ENCODE results near the gene MT1B. TPM values are rescaled to one million over a fixed set of nuclear protein-coding genes. Genes with fewer than 3 reads are reported as not detected.
A peak's percentile ranks its signal among the peaks of the same experiment; 100 is the strongest.

The MT1B gene
- total and polyA plus RNA-seq, 2 donors from 2014 or later: not detected

- Histone ChIP-seq H3K27ac (ENCODE audit: low read depth in 2 of 2, low read length in 2 of 2) (no peak overlapping the region), H3K36me3 (ENCODE audit: control insufficient read depth in 2 of 3, insufficient read depth in 3 of 3, low read length in 3 of 3) (no peaks in the 10 kb centered on the region), H3K4me1 (ENCODE audit: control insufficient read depth in 2 of 3, insufficient read depth in 2 of 3, low read depth in 1 of 3, low read length in 3 of 3) (peaks cover 0 to 31% (median 7%) of the 10 kb centered on the region in 3 donors), H3K9me3 (ENCODE audit: control insufficient read depth in 2 of 3, insufficient read depth in 1 of 3, low read length in 3 of 3) (no peaks in the 10 kb centered on the region), H3K4me3 (ENCODE audit: low read length in 3 of 3) (no peak overlapping the region), H3K27me3 (ENCODE audit: control insufficient read depth, insufficient read depth, low read length) (peaks cover 9% of the 10 kb centered on the region), H3K9ac (ENCODE audit: low read length in 3 of 3) (no peak overlapping the region)
- intact Hi-C loops (cut with DNase I): no loop called here
- FAIRE-seq (no peak), DNase-seq (no peak)
- TF ChIP-seq, protein P1, sequence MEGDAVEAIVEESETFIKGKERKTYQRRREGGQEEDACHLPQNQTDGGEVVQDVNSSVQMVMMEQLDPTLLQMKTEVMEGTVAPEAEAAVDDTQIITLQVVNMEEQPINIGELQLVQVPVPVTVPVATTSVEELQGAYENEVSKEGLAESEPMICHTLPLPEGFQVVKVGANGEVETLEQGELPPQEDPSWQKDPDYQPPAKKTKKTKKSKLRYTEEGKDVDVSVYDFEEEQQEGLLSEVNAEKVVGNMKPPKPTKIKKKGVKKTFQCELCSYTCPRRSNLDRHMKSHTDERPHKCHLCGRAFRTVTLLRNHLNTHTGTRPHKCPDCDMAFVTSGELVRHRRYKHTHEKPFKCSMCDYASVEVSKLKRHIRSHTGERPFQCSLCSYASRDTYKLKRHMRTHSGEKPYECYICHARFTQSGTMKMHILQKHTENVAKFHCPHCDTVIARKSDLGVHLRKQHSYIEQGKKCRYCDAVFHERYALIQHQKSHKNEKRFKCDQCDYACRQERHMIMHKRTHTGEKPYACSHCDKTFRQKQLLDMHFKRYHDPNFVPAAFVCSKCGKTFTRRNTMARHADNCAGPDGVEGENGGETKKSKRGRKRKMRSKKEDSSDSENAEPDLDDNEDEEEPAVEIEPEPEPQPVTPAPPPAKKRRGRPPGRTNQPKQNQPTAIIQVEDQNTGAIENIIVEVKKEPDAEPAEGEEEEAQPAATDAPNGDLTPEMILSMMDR (IDR thresholded peaks at IDR 0.05; ENCODE audit: borderline replicate concordance, extremely low read depth, insufficient read depth): no peak
Measured at GRCh38 chr16:56614549-56614991, 37.1 kb upstream of the MT1B start.

DNA sequence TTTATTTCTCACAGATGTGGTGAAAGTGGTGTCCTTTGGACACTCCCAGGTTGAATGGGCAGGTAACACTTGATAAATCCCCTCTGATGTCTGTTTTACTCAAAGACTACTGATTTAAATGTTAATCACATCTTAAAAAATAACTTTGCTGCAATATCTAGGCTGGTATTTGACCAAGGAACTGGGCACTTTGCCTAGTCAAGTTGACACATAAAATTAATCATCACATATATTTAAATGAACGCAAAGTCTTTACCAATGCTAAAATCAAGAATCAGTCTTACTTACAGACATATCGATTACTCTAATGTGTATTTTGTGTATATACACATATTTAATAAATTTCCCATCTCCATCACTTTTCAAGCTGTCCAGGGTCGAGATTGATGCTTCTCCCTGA, 36.3 kb upstream of the MT1B start:
- H3K27me3 ChIP-seq (ENCODE audit: control insufficient read depth, insufficient read depth, low read length): peaks cover 9% of the 10 kb centered on the region
- DNase-seq: no peak
- no peak overlapping the region for H3K27ac ChIP-seq (ENCODE audit: low read depth in 2 of 2, low read length in 2 of 2)
- H3K9ac ChIP-seq (ENCODE audit: low read length in 3 of 3): no peak overlapping the region
- no peaks in the 10 kb centered on the region for H3K9me3 ChIP-seq (ENCODE audit: control insufficient read depth in 2 of 3, insufficient read depth in 1 of 3, low read length in 3 of 3)
- intact Hi-C loops (cut with DNase I): no loop called here
- H3K4me3 ChIP-seq (ENCODE audit: low read length in 3 of 3): no peak overlapping the region
- FAIRE-seq: no peak
- TF ChIP-seq, protein P1 (IDR thresholded peaks at IDR 0.05; ENCODE audit: borderline replicate concordance, extremely low read depth, insufficient read depth): no peak
- H3K4me1 ChIP-seq (ENCODE audit: control insufficient read depth in 2 of 3, insufficient read depth in 2 of 3, low read depth in 1 of 3, low read length in 3 of 3): peaks cover 0 to 27% (median 7%) of the 10 kb centered on the region in 3 donors
- no peaks in the 10 kb centered on the region for H3K36me3 ChIP-seq (ENCODE audit: control insufficient read depth in 2 of 3, insufficient read depth in 3 of 3, low read length in 3 of 3)

GRCh38 chr16:56616608-56617211, 35.0 kb upstream of the MT1B start:
- H3K9me3 ChIP-seq (ENCODE audit: control insufficient read depth in 2 of 3, insufficient read depth in 1 of 3, low read length in 3 of 3): no peaks in the 10 kb centered on the region
- no peaks in the 10 kb centered on the region for H3K36me3 ChIP-seq (ENCODE audit: control insufficient read depth in 2 of 3, insufficient read depth in 3 of 3, low read length in 3 of 3)
- peaks cover 9% of the 10 kb centered on the region for H3K27me3 ChIP-seq (ENCODE audit: control insufficient read depth, insufficient read depth, low read length)
- H3K4me1 ChIP-seq (ENCODE audit: control insufficient read depth in 2 of 3, insufficient read depth in 2 of 3, low read depth in 1 of 3, low read length in 3 of 3): peaks cover 0 to 14% (median 0%) of the 10 kb centered on the region in 3 donors
- TF ChIP-seq, protein P1 (IDR thresholded peaks at IDR 0.05; ENCODE audit: borderline replicate concordance, extremely low read depth, insufficient read depth): no peak
- FAIRE-seq: no peak
- intact Hi-C loops (cut with DNase I): no loop called here
- H3K27ac ChIP-seq (ENCODE audit: low read depth in 2 of 2, low read length in 2 of 2): peak overlapping the region; percentile 25 to 45
- H3K4me3 ChIP-seq (ENCODE audit: low read length in 3 of 3): peak overlapping the region in 2 of 3 donors; percentile 51 to 61
- peak overlapping the region in 1 of 3 donors; percentile 63 for H3K9ac ChIP-seq (ENCODE audit: low read length in 3 of 3)
- peak in 1 of 5 donors; percentile 46 for DNase-seq

Measured in kidney (tissue), 14 donors.